K562 (cell line): ENCODE measurements around the gene HSPB1. TPM values are rescaled to one million over a fixed set of nuclear protein-coding genes. Genes with fewer than 3 reads are reported as not detected.

ENCODE experiments used
- ARID3A ChIP-seq: IDR thresholded peaks from 2 replicates; pipeline ENCODE4 v1.6.1; 2012; ENCODE audit warnings: low read depth, low read length, improper control_type of control experiment, borderline replicate concordance
- ASH1L ChIP-seq: fragments of 450-650 bp; IDR thresholded peaks from 2 replicates; pipeline ENCODE4 v1.6.1; 2018; ENCODE audit warnings: borderline replicate concordance, mild to moderate bottlenecking, low read depth; ENCODE audit not compliant: partially characterized antibody
- CSDE1 ChIP-seq, 2 experiments: fragments of 450-650 bp; IDR thresholded peaks; 2 replicates each; pipeline ENCODE4 v1.6.1; 2016; ENCODE audit warnings: mild to moderate bottlenecking in 1 of 2
- ETV6 ChIP-seq, 3 experiments: fragments of 150-350 bp in 1 of 3; sonication (generic) in 1 of 3; formaldehyde crosslinking in 1 of 3; IDR thresholded peaks; 2 replicates each; pipeline versions ENCODE4 v1.6.1 to v1.8.0; 2014 to 2022; ENCODE audit warnings: borderline replicate concordance in 2 of 3, low read depth in 2 of 3, antibody characterized with exemption in 1 of 3, low read length in 1 of 3, mild to moderate bottlenecking in 1 of 3, missing genetic modification reagents in 1 of 3
- GTF2A2 ChIP-seq: IDR thresholded peaks from 2 replicates; pipeline ENCODE4 v1.6.1; 2016; ENCODE audit warnings: mild to moderate bottlenecking, missing genetic modification characterization, missing compliant biosample characterization
- KLF10 ChIP-seq: fragments of 250-450 bp; sonication (Bioruptor Pico); IDR thresholded peaks from 2 replicates; pipeline ENCODE4 v1.6.1; 2021; ENCODE audit warnings: matching md5 sums
- KLF13 ChIP-seq: fragments of 450-650 bp; IDR thresholded peaks from 2 replicates; pipeline ENCODE4 v1.6.1; 2016; ENCODE audit warnings: missing genetic modification characterization, low read depth, mild to moderate bottlenecking, missing compliant biosample characterization, moderate library complexity, borderline replicate concordance
- SUPT5H ChIP-seq: fragments of 450-650 bp; IDR thresholded peaks from 2 replicates; pipeline ENCODE4 v1.6.1; 2016
- ZFP36 ChIP-seq: fragments of 150-350 bp; IDR thresholded peaks from 2 replicates; pipeline ENCODE4 v1.6.1; 2018; ENCODE audit warnings: low read length, low read depth; ENCODE audit not compliant: partially characterized antibody
- ZNF511 ChIP-seq: sonication (generic); formaldehyde crosslinking; IDR thresholded peaks from 2 replicates; pipeline ENCODE4 v1.8.0; 2022; ENCODE audit warnings: mild to moderate bottlenecking, missing genetic modification reagents
- polyA plus RNA-seq, 8 experiments: library from polyadenylated mRNA; depleted of rRNA in 4 of 8; stranded (reverse) in 5 of 8; unstranded in 3 of 8; fragments of >200 nt; fragmentation: Nextera tagmentation in 2 of 8; fragmentation: Illumina TruSeq in 1 of 8; extraction: Ambion mirVana in 2 of 8; extraction: Trizol in 1 of 8; gene quantifications; 2 replicates each; pipeline versions ENCODE4 v1.2.1 to v1.2.3, GENCODE V29; 2011 to 2014; ENCODE audit warnings: inconsistent platforms in 1 of 8, missing spikeins in 1 of 8
- total RNA-seq, 7 experiments: library from RNA; depleted of rRNA in 6 of 7; stranded (reverse); fragments of >200 nt in 6 of 7; fragmentation: Illumina TruSeq in 2 of 7; extraction: Trizol in 2 of 7; gene quantifications; 2 replicates each; pipeline versions ENCODE4 v1.2.1 to v1.2.3, GENCODE V29; 2011 to 2021; ENCODE audit warnings: low replicate concordance in 1 of 7
- TF ChIP-seq, protein P1 (sequence below): fragments of 450-650 bp; IDR thresholded peaks from 2 replicates; pipeline ENCODE4 v1.6.1; 2016; ENCODE audit warnings: mild to moderate bottlenecking, moderate library complexity

HSPB1 gene
- total and polyA plus RNA-seq, 9 of the 15 experiments (the other 6 are each of a cell fraction or from before 2014, with no cell fraction given), result 27.1 to 522 (median 138) TPM

DNA sequence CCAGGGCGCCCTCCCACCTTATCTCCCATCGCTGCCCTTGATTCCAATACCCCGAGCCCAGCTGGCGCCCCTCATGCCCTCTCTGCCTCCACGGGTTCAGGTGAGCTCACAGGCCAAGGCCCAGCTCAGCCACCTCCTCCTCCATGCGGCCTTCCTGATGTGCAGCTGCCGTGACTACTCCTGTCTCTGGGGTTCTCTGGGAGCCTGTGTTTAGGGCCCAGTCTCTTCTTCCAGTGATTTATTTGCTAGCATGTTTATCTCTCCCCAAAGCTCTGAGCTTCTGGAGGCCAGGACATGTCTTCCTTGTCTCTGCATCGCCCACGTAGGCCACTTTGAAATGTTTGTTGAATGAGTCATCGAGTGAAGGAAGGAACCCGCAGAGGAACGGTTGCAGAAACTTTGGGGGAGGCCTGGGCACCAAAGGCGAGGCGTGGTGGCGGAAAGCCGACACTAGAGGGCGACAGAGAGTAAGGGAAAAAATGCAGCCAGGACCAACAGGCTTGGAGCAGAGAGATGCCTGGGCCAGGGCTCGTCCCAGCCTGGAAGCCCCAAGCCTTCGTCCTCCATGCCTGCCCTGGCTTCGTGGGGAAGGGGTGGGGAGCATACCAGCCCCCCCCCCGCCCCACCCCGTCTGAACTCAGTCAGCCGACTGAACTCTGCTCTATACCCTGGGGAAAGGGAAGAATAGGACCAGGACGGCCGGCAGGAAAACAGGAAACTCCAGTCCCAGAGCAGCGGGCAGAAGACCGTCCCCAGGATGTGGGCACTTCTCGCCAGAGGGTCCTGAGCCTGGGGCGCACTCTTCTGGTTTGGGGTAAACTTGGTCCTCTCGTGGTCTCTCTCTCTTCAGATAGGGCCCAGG lies 10.9 kb upstream of the HSPB1 start (continued):
- TF ChIP-seq, protein P1, sequence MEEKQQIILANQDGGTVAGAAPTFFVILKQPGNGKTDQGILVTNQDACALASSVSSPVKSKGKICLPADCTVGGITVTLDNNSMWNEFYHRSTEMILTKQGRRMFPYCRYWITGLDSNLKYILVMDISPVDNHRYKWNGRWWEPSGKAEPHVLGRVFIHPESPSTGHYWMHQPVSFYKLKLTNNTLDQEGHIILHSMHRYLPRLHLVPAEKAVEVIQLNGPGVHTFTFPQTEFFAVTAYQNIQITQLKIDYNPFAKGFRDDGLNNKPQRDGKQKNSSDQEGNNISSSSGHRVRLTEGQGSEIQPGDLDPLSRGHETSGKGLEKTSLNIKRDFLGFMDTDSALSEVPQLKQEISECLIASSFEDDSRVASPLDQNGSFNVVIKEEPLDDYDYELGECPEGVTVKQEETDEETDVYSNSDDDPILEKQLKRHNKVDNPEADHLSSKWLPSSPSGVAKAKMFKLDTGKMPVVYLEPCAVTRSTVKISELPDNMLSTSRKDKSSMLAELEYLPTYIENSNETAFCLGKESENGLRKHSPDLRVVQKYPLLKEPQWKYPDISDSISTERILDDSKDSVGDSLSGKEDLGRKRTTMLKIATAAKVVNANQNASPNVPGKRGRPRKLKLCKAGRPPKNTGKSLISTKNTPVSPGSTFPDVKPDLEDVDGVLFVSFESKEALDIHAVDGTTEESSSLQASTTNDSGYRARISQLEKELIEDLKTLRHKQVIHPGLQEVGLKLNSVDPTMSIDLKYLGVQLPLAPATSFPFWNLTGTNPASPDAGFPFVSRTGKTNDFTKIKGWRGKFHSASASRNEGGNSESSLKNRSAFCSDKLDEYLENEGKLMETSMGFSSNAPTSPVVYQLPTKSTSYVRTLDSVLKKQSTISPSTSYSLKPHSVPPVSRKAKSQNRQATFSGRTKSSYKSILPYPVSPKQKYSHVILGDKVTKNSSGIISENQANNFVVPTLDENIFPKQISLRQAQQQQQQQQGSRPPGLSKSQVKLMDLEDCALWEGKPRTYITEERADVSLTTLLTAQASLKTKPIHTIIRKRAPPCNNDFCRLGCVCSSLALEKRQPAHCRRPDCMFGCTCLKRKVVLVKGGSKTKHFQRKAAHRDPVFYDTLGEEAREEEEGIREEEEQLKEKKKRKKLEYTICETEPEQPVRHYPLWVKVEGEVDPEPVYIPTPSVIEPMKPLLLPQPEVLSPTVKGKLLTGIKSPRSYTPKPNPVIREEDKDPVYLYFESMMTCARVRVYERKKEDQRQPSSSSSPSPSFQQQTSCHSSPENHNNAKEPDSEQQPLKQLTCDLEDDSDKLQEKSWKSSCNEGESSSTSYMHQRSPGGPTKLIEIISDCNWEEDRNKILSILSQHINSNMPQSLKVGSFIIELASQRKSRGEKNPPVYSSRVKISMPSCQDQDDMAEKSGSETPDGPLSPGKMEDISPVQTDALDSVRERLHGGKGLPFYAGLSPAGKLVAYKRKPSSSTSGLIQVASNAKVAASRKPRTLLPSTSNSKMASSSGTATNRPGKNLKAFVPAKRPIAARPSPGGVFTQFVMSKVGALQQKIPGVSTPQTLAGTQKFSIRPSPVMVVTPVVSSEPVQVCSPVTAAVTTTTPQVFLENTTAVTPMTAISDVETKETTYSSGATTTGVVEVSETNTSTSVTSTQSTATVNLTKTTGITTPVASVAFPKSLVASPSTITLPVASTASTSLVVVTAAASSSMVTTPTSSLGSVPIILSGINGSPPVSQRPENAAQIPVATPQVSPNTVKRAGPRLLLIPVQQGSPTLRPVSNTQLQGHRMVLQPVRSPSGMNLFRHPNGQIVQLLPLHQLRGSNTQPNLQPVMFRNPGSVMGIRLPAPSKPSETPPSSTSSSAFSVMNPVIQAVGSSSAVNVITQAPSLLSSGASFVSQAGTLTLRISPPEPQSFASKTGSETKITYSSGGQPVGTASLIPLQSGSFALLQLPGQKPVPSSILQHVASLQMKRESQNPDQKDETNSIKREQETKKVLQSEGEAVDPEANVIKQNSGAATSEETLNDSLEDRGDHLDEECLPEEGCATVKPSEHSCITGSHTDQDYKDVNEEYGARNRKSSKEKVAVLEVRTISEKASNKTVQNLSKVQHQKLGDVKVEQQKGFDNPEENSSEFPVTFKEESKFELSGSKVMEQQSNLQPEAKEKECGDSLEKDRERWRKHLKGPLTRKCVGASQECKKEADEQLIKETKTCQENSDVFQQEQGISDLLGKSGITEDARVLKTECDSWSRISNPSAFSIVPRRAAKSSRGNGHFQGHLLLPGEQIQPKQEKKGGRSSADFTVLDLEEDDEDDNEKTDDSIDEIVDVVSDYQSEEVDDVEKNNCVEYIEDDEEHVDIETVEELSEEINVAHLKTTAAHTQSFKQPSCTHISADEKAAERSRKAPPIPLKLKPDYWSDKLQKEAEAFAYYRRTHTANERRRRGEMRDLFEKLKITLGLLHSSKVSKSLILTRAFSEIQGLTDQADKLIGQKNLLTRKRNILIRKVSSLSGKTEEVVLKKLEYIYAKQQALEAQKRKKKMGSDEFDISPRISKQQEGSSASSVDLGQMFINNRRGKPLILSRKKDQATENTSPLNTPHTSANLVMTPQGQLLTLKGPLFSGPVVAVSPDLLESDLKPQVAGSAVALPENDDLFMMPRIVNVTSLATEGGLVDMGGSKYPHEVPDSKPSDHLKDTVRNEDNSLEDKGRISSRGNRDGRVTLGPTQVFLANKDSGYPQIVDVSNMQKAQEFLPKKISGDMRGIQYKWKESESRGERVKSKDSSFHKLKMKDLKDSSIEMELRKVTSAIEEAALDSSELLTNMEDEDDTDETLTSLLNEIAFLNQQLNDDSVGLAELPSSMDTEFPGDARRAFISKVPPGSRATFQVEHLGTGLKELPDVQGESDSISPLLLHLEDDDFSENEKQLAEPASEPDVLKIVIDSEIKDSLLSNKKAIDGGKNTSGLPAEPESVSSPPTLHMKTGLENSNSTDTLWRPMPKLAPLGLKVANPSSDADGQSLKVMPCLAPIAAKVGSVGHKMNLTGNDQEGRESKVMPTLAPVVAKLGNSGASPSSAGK, result no peak
- TF ChIP-seq GTF2A2 (tag) (no peak), KLF10 (no peak), ZFP36 (peak; percentile 99), ASH1L (no peak), SUPT5H (no peak), ZNF511 (peak; percentile 52; the same call in 1 of the 2 replicates), KLF13 (tag) (no peak), CSDE1 (IDR thresholded peaks at IDR 0.05) (no peak), ARID3A (0 out of 2 replicates have a peak, but pooled peaks have one; percentile 12), ETV6 (IDR thresholded peaks at IDR 0.05; ENCODE audit: borderline replicate concordance in 1 of 2, low read depth in 2 of 2, low read length in 1 of 2) (peak in 1 of 2 experiments; percentile 58; a peak in 1 of 4 replicates), ETV6 (CRISPR knock-in tag; IDR thresholded peaks at IDR 0.05; ENCODE audit: borderline replicate concordance) (no peak)
